ENCODE data around the gene MTURN. TPM values are rescaled to one million over a fixed set of nuclear protein-coding genes. Genes with fewer than 3 reads are reported as not detected.

Gene MTURN
- polyA plus RNA-seq, 1 donor from 2014 or later, result 75.5 TPM

GRCh38 chr7:30114536-30115238 is 20.1 kb upstream of the MTURN start:
- no peaks in the 10 kb centered on the region for H3K79me2 ChIP-seq (replicated peaks; ENCODE audit: insufficient read depth, low read length)
- no peaks in the 10 kb centered on the region for H3K36me3 ChIP-seq (ENCODE audit: insufficient read depth, low read length)
- H4K20me1 ChIP-seq (ENCODE audit: insufficient read depth), result no peaks in the 10 kb centered on the region
- no peaks in the 10 kb centered on the region for H3F3A ChIP-seq (ENCODE audit: insufficient read depth, low read length, poor library complexity, severe bottlenecking)
- H3K27ac ChIP-seq (ENCODE audit: low read length), result no peak overlapping the region
- no peaks in the 10 kb centered on the region for H3K27me3 ChIP-seq (ENCODE audit: insufficient read depth, low read depth, low read length)
- H2AFZ ChIP-seq (ENCODE audit: low read depth, low read length), result no peak overlapping the region
- H3K9ac ChIP-seq (ENCODE audit: low read length), result no peak overlapping the region
- H3K4me2 ChIP-seq (ENCODE audit: low read length), result no peak overlapping the region
- peaks cover 3% of the 10 kb centered on the region for H3K9me3 ChIP-seq (ENCODE audit: low read length)
- H3K9me2 ChIP-seq (ENCODE audit: insufficient read depth, low read length), result no peaks in the 10 kb centered on the region
- TF ChIP-seq REST (IDR thresholded peaks at IDR 0.05; ENCODE audit: borderline replicate concordance), result no peak
- no peak for TF ChIP-seq POLR2AphosphoS5 (IDR thresholded peaks at IDR 0.05)
- no peak for TF ChIP-seq EP300 (conservative IDR thresholded peaks at IDR 0.05; ENCODE audit: poor library complexity, severe bottlenecking)
- no peak for TF ChIP-seq RAD21 (conservative IDR thresholded peaks at IDR 0.05)
- no peak for TF ChIP-seq EZH2 (IDR thresholded peaks at IDR 0.05; ENCODE audit: borderline replicate concordance, insufficient read depth, low read length, poor library complexity, severe bottlenecking)
- no peak for TF ChIP-seq SMC3 (conservative IDR thresholded peaks at IDR 0.05; ENCODE audit: poor library complexity)
- no peak for TF ChIP-seq TAF1 (IDR thresholded peaks at IDR 0.05; ENCODE audit: low read depth)
- TF ChIP-seq CTCF (IDR thresholded peaks at IDR 0.05; ENCODE audit: poor library complexity, severe bottlenecking), result no peak
- TF ChIP-seq MXI1 (conservative IDR thresholded peaks at IDR 0.05; ENCODE audit: poor library complexity, severe bottlenecking), result no peak
- H3K4me3 ChIP-seq (ENCODE audit: low read length), result no peak overlapping the region

GRCh38 chr7:30115709-30116297 is 19.0 kb upstream of the MTURN start:
- H3K9me2 ChIP-seq (ENCODE audit: insufficient read depth, low read length), result no peaks in the 10 kb centered on the region
- H3K79me2 ChIP-seq (replicated peaks; ENCODE audit: insufficient read depth, low read length), result no peaks in the 10 kb centered on the region
- H3K27ac ChIP-seq (ENCODE audit: low read length), result no peak overlapping the region
- H2AFZ ChIP-seq (ENCODE audit: low read depth, low read length), result no peak overlapping the region
- H3K9me3 ChIP-seq (ENCODE audit: low read length), result peaks cover 3% of the 10 kb centered on the region
- no peak overlapping the region for H3K4me3 ChIP-seq (ENCODE audit: low read length)
- H3K9ac ChIP-seq (ENCODE audit: low read length), result no peak overlapping the region
- no peaks in the 10 kb centered on the region for H3K36me3 ChIP-seq (ENCODE audit: insufficient read depth, low read length)
- H4K20me1 ChIP-seq (ENCODE audit: insufficient read depth), result no peaks in the 10 kb centered on the region
- no peak overlapping the region for H3K4me2 ChIP-seq (ENCODE audit: low read length)
- TF ChIP-seq POLR2AphosphoS5 (IDR thresholded peaks at IDR 0.05) (peak; percentile 13), EP300 (conservative IDR thresholded peaks at IDR 0.05; ENCODE audit: poor library complexity, severe bottlenecking) (no peak)
- H3F3A ChIP-seq (ENCODE audit: insufficient read depth, low read length, poor library complexity, severe bottlenecking), result no peaks in the 10 kb centered on the region
- H3K27me3 ChIP-seq (ENCODE audit: insufficient read depth, low read depth, low read length), result no peaks in the 10 kb centered on the region
